H1 (cell line): ENCODE data around the gene GP9. TPM values are rescaled to one million over a fixed set of nuclear protein-coding genes. Genes with fewer than 3 reads are reported as not detected.

Experiments
- CHD1 ChIP-seq: IDR thresholded peaks from 2 replicates; pipeline ENCODE4 v1.6.1; 2012; ENCODE audit warnings: low read depth, low read length, improper control_type of control experiment
- CHD2 ChIP-seq: IDR thresholded peaks from 2 replicates; pipeline ENCODE4 v1.6.1; 2012; ENCODE audit warnings: low read length, improper control_type of control experiment
- CTBP2 ChIP-seq: IDR thresholded peaks from 2 replicates; pipeline ENCODE4 v1.7.0; 2011; ENCODE audit warnings: borderline replicate concordance, mild to moderate bottlenecking, moderate library complexity, mixed read lengths, low read length; ENCODE audit not compliant: insufficient read depth, insufficient read length
- CTCF ChIP-seq, 3 experiments: IDR thresholded peaks; 1 replicate in 2 of 3; 2 replicates in 1 of 3; pipeline versions ENCODE4 v1.5.1 to v1.6.1; 2011; ENCODE audit warnings: low read length in 3 of 3, mild to moderate bottlenecking in 3 of 3, inconsistent platforms in 2 of 3, low read depth in 1 of 3, moderate library complexity in 1 of 3; ENCODE audit not compliant: insufficient read depth in 1 of 3; ENCODE audit errors: control extremely low read depth in 1 of 3
- HDAC2 ChIP-seq, 2 experiments: fragments of 300-600 bp in 1 of 2; sonication (generic) in 1 of 2; IDR thresholded peaks; 2 replicates each; pipeline ENCODE4 v1.6.1; 2011 to 2012; ENCODE audit warnings: low read depth in 2 of 2, low read length in 2 of 2, mild to moderate bottlenecking in 2 of 2, moderate library complexity in 2 of 2, borderline replicate concordance in 1 of 2, inconsistent platforms in 1 of 2
- KDM1A ChIP-seq: fragments of 200-600, 300-600 bp; sonication (generic); IDR thresholded peaks from 2 replicates; pipeline ENCODE4 v1.7.1; 2016; ENCODE audit warnings: mild to moderate bottlenecking, low read length, borderline replicate concordance
- KDM4A ChIP-seq: IDR thresholded peaks from one replicate; pipeline ENCODE4 v1.7.1; 2012; ENCODE audit warnings: low read depth, mild to moderate bottlenecking, moderate library complexity, low read length, inconsistent platforms; ENCODE audit not compliant: severe bottlenecking
- MAFK ChIP-seq: IDR thresholded peaks from 2 replicates; pipeline ENCODE4 v1.6.1; 2012; ENCODE audit warnings: low read depth, mild to moderate bottlenecking, improper control_type of control experiment, low read length
- MAX ChIP-seq: IDR thresholded peaks from 2 replicates; pipeline ENCODE4 v1.6.1; 2012; ENCODE audit warnings: inconsistent platforms
- RNF2 ChIP-seq: fragments of 200-900, 300-1000 bp; sonication (generic); IDR thresholded peaks from 2 replicates; pipeline ENCODE4 v1.7.1; 2016; ENCODE audit warnings: borderline replicate concordance, low read depth, mild to moderate bottlenecking, antibody characterized with exemption, low read length; ENCODE audit not compliant: poor library complexity, severe bottlenecking; ENCODE audit errors: missing control alignments
- SP1 ChIP-seq: IDR thresholded peaks from 2 replicates; pipeline ENCODE4 v1.6.1; 2011; ENCODE audit warnings: low read depth, low read length
- TCF12 ChIP-seq: IDR thresholded peaks from 2 replicates; pipeline ENCODE4 v1.6.1; 2011; ENCODE audit warnings: low read depth, mild to moderate bottlenecking, low read length
- polyA plus RNA-seq, 7 experiments: library from polyadenylated mRNA; depleted of rRNA in 3 of 7; stranded (reverse) in 5 of 7; unstranded in 2 of 7; fragments of >200 nt in 5 of 7; fragments of 200-250 nt in 2 of 7; gene quantifications; 1 replicate in 5 of 7; 2 replicates in 1 of 7; 4 replicates in 1 of 7; pipeline versions ENCODE4 v1.2.1 to v1.2.3, GENCODE V29; 2011 to 2013; ENCODE audit warnings: missing spikeins in 2 of 7, mixed read lengths in 2 of 7
- total RNA-seq: library from RNA; stranded (reverse); fragmentation: NEBNext Ultra II Directional; extraction: Animal tissue kit (Norgen Biotek cat#: 25700); gene quantifications from 2 replicates; pipeline ENCODE4 v1.2.1, GENCODE V29; 2021

Gene GP9
- total and polyA plus RNA-seq, 2 of the 8 experiments (the other 6 are each of a cell fraction or from before 2014, with no cell fraction given): not detected

- TF ChIP-seq CTCF (IDR thresholded peaks at IDR 0.05; ENCODE audit: control extremely low read depth in 1 of 3, insufficient read depth in 1 of 3, low read depth in 1 of 3, low read length in 3 of 3): peak; percentile 27 to 42 (median 32)
- TF ChIP-seq RNF2: peak; percentile 54
- peak in 1 of 2 experiments; percentile 92; a peak in 2 of 4 replicates for TF ChIP-seq HDAC2 (IDR thresholded peaks at IDR 0.05; ENCODE audit: borderline replicate concordance in 1 of 2, low read depth in 2 of 2, low read length in 2 of 2)
- TF ChIP-seq TCF12: 0 out of 2 replicates have a peak, but pooled peaks have one; percentile 1
- TF ChIP-seq MAX: peak; percentile 99
- peak; percentile 77 for TF ChIP-seq CTBP2
- TF ChIP-seq CHD2: 0 out of 2 replicates have a peak, but pooled peaks have one; percentile 31
- no peak for TF ChIP-seq MAFK
- TF ChIP-seq KDM4A: peak; percentile 97
- TF ChIP-seq KDM1A: 0 out of 2 replicates have a peak, but pooled peaks have one; percentile 51
- 0 out of 2 replicates have a peak, but pooled peaks have one; percentile 56 for TF ChIP-seq SP1
- no peak for TF ChIP-seq CHD1
These were observed 33.6 kb upstream of the GP9 start (continued) for GRCh38 chr3:129026728-129027543.
